Measurements from ENCODE around the gene PVALEF. TPM values are rescaled to one million over a fixed set of nuclear protein-coding genes. Genes with fewer than 3 reads are reported as not detected.
"Not testable (repeated sequence)": the region's sequence is repeated elsewhere in the genome, so short reads cannot be mapped to it uniquely, and the experiment has no call there.

PVALEF gene
- total and polyA plus RNA-seq, 2 of the 8 experiments (the other 6 are each of a cell fraction or from before 2014, with no cell fraction given), result 0.03 TPM; not detected in 1

- TF ChIP-seq TAF1 (IDR thresholded peaks at IDR 0.05; ENCODE audit: low read depth, low read length), result no peak
- no peak for TF ChIP-seq CBX8 (IDR thresholded peaks at IDR 0.05; ENCODE audit: borderline replicate concordance, low read depth, low read length)
- no peak for TF ChIP-seq E2F6 (IDR thresholded peaks at IDR 0.05)
- TF ChIP-seq MAFK (IDR thresholded peaks at IDR 0.05; ENCODE audit: low read depth, low read length), result no peak
- no peak for TF ChIP-seq SP1 (IDR thresholded peaks at IDR 0.05; ENCODE audit: low read depth, low read length)
- no peak for TF ChIP-seq SP4 (IDR thresholded peaks at IDR 0.05; ENCODE audit: low read length)
Observed at GRCh38 chr17:81223762-81224130, 58.4 kb downstream of the PVALEF start (continued).

- not testable (repeated sequence) for FAIRE-seq
Observed at GRCh38 chr17:81227630-81228029, 62.3 kb downstream of the PVALEF start.

More at GRCh38 chr17:81227630-81228029, 62.3 kb downstream of the PVALEF start:
- H4K20me1 ChIP-seq (replicated peaks in 1 of 2; ENCODE audit: control insufficient read depth in 1 of 2, insufficient read depth in 2 of 2, low read length in 2 of 2); H2BK120ac ChIP-seq (replicated peaks; ENCODE audit: low read depth, low read length); H3K27ac ChIP-seq (ENCODE audit: low read depth, low read length); H3K4me3 ChIP-seq (ENCODE audit: extremely low read depth in 1 of 4, insufficient read depth in 2 of 4, low read depth in 3 of 4, low read length in 4 of 4); H3K23ac ChIP-seq (ENCODE audit: insufficient read length); DNase-seq (ENCODE audit: low read depth in 1 of 2, low spot score in 2 of 2); H3K4ac ChIP-seq (replicated peaks; ENCODE audit: insufficient read length, low read depth, low read length); H3K79me1 ChIP-seq (ENCODE audit: low read depth, low read length); H3K9me3 ChIP-seq (ENCODE audit: insufficient read depth in 2 of 2, low read depth in 1 of 2, low read length in 1 of 2); H2AK5ac ChIP-seq (ENCODE audit: low read depth, low read length); H2BK15ac ChIP-seq (ENCODE audit: low read length); H3K27me3 ChIP-seq (replicated peaks in 1 of 4; ENCODE audit: control insufficient read depth in 3 of 4, extremely low read depth in 1 of 4, insufficient read depth in 3 of 4, low read length in 3 of 4); H2BK12ac ChIP-seq (ENCODE audit: low read depth, low read length); H3K9ac ChIP-seq (replicated peaks in 1 of 4; ENCODE audit: extremely low read depth in 1 of 4, low read depth in 3 of 4, low read length in 3 of 4); H3K56ac ChIP-seq (replicated peaks; ENCODE audit: insufficient read length, low read depth, low read length); H4K5ac ChIP-seq (ENCODE audit: insufficient read length, low read depth, low read length); H2BK5ac ChIP-seq (ENCODE audit: low read depth, low read length); H3K4me1 ChIP-seq (replicated peaks in 1 of 4; ENCODE audit: control insufficient read depth in 3 of 4, insufficient read depth in 4 of 4, low read length in 3 of 4); H3K79me2 ChIP-seq (ENCODE audit: control insufficient read depth in 1 of 2, insufficient read depth in 2 of 2, low read length in 2 of 2); POLR2A ChIA-PET (ENCODE audit: partially characterized antibody); H3K18ac ChIP-seq (ENCODE audit: extremely low read depth, low read length); H3K23me2 ChIP-seq (ENCODE audit: low read depth, low read length); CTCF ChIA-PET (ENCODE audit: partially characterized antibody); H4K91ac ChIP-seq (replicated peaks; ENCODE audit: insufficient read length, low read length); H2AFZ ChIP-seq (ENCODE audit: low read length); H4K8ac ChIP-seq (ENCODE audit: extremely low read depth, insufficient read depth, low read length); H3K14ac ChIP-seq (ENCODE audit: insufficient read length); H2BK20ac ChIP-seq (ENCODE audit: low read length); H3K4me2 ChIP-seq (ENCODE audit: insufficient read depth in 1 of 2, low read depth in 2 of 2, low read length in 2 of 2): not testable (repeated sequence)
- WGBS, 2 experiments (ENCODE audit: extremely low coverage in 1 of 2, insufficient coverage in 1 of 2, insufficient read length in 1 of 2, insufficient replicate concordance in 2 of 2, low coverage in 1 of 2, low lambda C conversion rate in 2 of 2, missing lambda C conversion rate in 1 of 2), result 78% methylated on average over 2 of the region's 2 CpGs; no CpG with 5 or more reads in 1 of the 2 experiments
- H3K36me3 ChIP-seq (ENCODE audit: control insufficient read depth in 2 of 4, insufficient read depth in 4 of 4, low read length in 3 of 4), result peaks cover 0 to 16% (median 4%) of the 10 kb centered on the region in 4 experiments; a peak in 5 of 8 replicates
